T-helper 17 cell (primary cell): ENCODE results near the gene GPR39. TPM values are rescaled to one million over a fixed set of nuclear protein-coding genes. Genes with fewer than 3 reads are reported as not detected.

Experiments
- ATAC-seq: fragments of 150-1000 bp; cut with Tn5 transposase; 2 replicates; pipeline ENCODE4 v1.10.0; 2021; ENCODE audit warnings: mild to moderate bottlenecking, moderate library complexity
- DNase-seq, 3 donors: peaks; one replicate each; pipeline versions ENCODE4 v3.0.0 to v3.0.0-alpha.2; 2020 to 2021
- H3K9me3 ChIP-seq: one replicate; pipeline ENCODE4 v1.7.0; 2013; ENCODE audit warnings: low read length, mild to moderate bottlenecking; ENCODE audit not compliant: control insufficient read depth, poor library complexity, severe bottlenecking
- H3K27ac Mint-ChIP-seq: one replicate; pipeline ENCODE4 v1.8.0; 2022; ENCODE audit warnings: mild to moderate bottlenecking, moderate library complexity, mixed read lengths
- H3K27me3 Mint-ChIP-seq: one replicate; pipeline ENCODE4 v1.8.0; 2022; ENCODE audit warnings: mixed read lengths
- H3K36me3 Mint-ChIP-seq: one replicate; pipeline ENCODE4 v1.8.0; 2022; ENCODE audit warnings: low read depth, mixed read lengths
- H3K4me1 Mint-ChIP-seq: one replicate; pipeline ENCODE4 v1.8.0; 2022; ENCODE audit warnings: mild to moderate bottlenecking, mixed read lengths
- H3K4me3 Mint-ChIP-seq: one replicate; pipeline ENCODE4 v1.8.0; 2022; ENCODE audit warnings: mild to moderate bottlenecking, moderate library complexity, mixed read lengths
- total RNA-seq, 4 donors: library from RNA in 2 of 4; stranded (reverse) in 2 of 4; gene quantifications; one replicate each; pipeline ENCODE4 v1.2.3 and lab custom pipeline; 2022 to 2026

The GPR39 gene
- total RNA-seq, 2 donors from 2014 or later: 0.10 TPM; not detected in 1

GRCh38 chr2:132645722-132646539, 229.3 kb downstream of the GPR39 start:
- ATAC-seq (no peak), DNase-seq (no peak)
- no peak overlapping the region for H3K27ac Mint-ChIP-seq
- no peaks in the 10 kb centered on the region for H3K4me1 Mint-ChIP-seq
- H3K9me3 ChIP-seq: peaks cover 1% of the 10 kb centered on the region
- H3K4me3 Mint-ChIP-seq: no peak overlapping the region
- peaks cover 20% of the 10 kb centered on the region for H3K27me3 Mint-ChIP-seq
- no peaks in the 10 kb centered on the region for H3K36me3 Mint-ChIP-seq

- no peaks in the 10 kb centered on the region for H3K36me3 Mint-ChIP-seq
- no peak for ATAC-seq
- DNase-seq: no peak
Measured at GRCh38 chr2:132646540-132647108, 230.0 kb downstream of the GPR39 start.

GRCh38 chr2:132651115-132652045, 234.8 kb downstream of the GPR39 start:
- ATAC-seq (no peak), DNase-seq (no peak)
- no peak overlapping the region for H3K4me3 Mint-ChIP-seq
- H3K27ac Mint-ChIP-seq: no peak overlapping the region
- no peaks in the 10 kb centered on the region for H3K9me3 ChIP-seq
- H3K4me1 Mint-ChIP-seq: no peaks in the 10 kb centered on the region
- no peaks in the 10 kb centered on the region for H3K36me3 Mint-ChIP-seq
- H3K27me3 Mint-ChIP-seq: peaks cover 14% of the 10 kb centered on the region

More at GRCh38 chr2:132646540-132647108, 230.0 kb downstream of the GPR39 start:
- no peak overlapping the region for H3K27ac Mint-ChIP-seq
- no peak overlapping the region for H3K4me3 Mint-ChIP-seq
- H3K9me3 ChIP-seq: no peaks in the 10 kb centered on the region
- peaks cover 20% of the 10 kb centered on the region for H3K27me3 Mint-ChIP-seq
- H3K4me1 Mint-ChIP-seq: no peaks in the 10 kb centered on the region

DNA sequence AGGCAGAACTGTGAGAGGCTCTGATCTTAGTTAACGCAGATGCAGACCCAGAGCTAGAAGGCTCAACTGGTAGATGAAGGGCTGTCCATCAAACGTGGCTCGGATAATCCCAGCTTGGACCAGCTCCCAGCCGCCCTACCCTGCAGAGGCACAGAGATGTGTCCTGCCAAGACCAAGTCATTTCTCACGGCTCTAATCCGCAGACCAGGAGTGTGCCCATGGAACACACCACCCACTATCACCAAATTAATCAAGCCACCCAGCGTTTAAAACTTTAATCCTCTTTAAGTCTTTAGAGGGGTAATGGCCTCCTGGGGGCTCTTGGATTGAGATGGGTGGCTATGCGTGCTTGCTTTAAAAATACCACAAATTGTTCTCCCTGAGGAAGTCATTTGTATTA, 235.9 kb downstream of the GPR39 start:
- no peak for ATAC-seq
- DNase-seq: no peak
- H3K4me3 Mint-ChIP-seq: no peak overlapping the region
- H3K9me3 ChIP-seq: no peaks in the 10 kb centered on the region
- H3K4me1 Mint-ChIP-seq: no peaks in the 10 kb centered on the region
- H3K36me3 Mint-ChIP-seq: no peaks in the 10 kb centered on the region
- no peak overlapping the region for H3K27ac Mint-ChIP-seq
- H3K27me3 Mint-ChIP-seq: peaks cover 8% of the 10 kb centered on the region

- Mint-ChIP-seq H3K27ac (no peak overlapping the region), H3K27me3 (no peaks in the 10 kb centered on the region), H3K4me1 (no peaks in the 10 kb centered on the region)
Measured at GRCh38 chr2:132654335-132654734, 237.7 kb downstream of the GPR39 start.

DNA sequence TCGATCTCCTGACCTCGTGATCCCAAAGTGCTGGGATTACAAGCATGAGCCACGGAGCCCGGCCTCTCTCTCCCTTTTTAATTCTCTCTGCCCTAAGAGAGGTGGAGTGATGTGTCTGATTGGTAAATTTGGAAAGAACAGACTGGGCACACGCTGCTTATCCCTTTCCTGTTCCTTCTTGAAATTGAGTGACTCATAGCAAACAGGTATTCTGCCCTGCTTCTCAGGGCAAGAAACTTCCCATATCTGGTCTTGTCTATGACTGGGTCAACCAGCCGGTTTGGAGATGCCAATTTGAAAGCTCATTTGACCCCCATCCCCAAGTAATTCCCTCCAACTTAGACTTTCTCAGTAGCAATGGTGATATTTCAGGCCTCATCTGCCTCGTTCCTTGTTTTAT, 238.4 kb downstream of the GPR39 start:
- no peaks in the 10 kb centered on the region for H3K4me1 Mint-ChIP-seq
- no peaks in the 10 kb centered on the region for H3K9me3 ChIP-seq
- no peaks in the 10 kb centered on the region for H3K27me3 Mint-ChIP-seq
- H3K4me3 Mint-ChIP-seq: no peak overlapping the region
- H3K36me3 Mint-ChIP-seq: no peaks in the 10 kb centered on the region
- no peak overlapping the region for H3K27ac Mint-ChIP-seq
- DNase-seq (no peak), ATAC-seq (no peak)

More at GRCh38 chr2:132654335-132654734, 237.7 kb downstream of the GPR39 start:
- no peak for DNase-seq
- Mint-ChIP-seq H3K4me3 (no peak overlapping the region), H3K36me3 (no peaks in the 10 kb centered on the region)
- no peaks in the 10 kb centered on the region for H3K9me3 ChIP-seq
- no peak for ATAC-seq

GRCh38 chr2:132656266-132656975, 239.8 kb downstream of the GPR39 start:
- DNase-seq (no peak), ATAC-seq (no peak)
- H3K9me3 ChIP-seq: no peaks in the 10 kb centered on the region
- no peak overlapping the region for H3K27ac Mint-ChIP-seq
- no peak overlapping the region for H3K4me3 Mint-ChIP-seq
- H3K27me3 Mint-ChIP-seq: no peaks in the 10 kb centered on the region
- H3K4me1 Mint-ChIP-seq: no peaks in the 10 kb centered on the region
- no peaks in the 10 kb centered on the region for H3K36me3 Mint-ChIP-seq

DNA sequence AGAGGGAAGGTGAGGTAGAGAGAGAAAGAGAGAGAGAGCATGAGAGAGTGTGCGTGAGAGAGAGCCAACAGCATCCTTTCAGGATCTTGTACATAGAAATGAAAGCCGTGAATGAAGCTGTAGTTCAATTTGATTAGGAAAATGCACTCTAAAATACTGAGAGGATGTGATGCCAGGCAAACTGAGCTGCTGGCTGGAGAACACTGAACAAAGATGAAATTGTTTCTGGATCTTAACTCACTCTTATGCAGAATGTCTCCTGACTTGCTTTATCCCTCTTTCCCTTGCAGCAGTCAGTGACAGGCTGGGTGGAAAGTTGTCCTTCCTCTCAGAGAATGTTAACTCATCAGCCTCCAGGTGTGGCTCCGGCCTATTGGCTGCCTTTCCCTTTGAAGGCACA, 242.7 kb downstream of the GPR39 start:
- no peak overlapping the region for H3K27ac Mint-ChIP-seq
- H3K9me3 ChIP-seq: no peaks in the 10 kb centered on the region
- DNase-seq (no peak), ATAC-seq (no peak)
- no peak overlapping the region for H3K4me3 Mint-ChIP-seq
- H3K36me3 Mint-ChIP-seq: no peaks in the 10 kb centered on the region
- H3K4me1 Mint-ChIP-seq: no peaks in the 10 kb centered on the region
- H3K27me3 Mint-ChIP-seq: no peaks in the 10 kb centered on the region

DNA sequence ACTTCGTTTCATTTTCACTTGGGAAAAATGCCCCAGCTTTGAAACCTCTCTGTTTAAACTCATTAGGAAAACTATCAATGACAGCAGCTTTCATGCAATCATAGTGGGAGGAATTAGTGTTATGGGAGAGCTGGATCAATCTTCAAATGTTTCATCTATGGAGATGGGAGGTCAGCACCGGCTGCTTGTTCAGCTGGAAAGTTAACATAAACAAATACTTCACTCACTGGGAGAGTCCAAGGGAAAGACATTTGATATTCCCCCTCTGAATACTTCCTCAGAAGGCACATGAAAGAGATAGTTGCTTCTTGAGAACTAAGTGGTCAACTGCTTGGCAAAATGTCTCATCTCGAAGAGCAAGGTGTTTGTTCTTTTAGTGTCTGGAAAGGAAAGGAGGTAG, 246.1 kb downstream of the GPR39 start:
- Mint-ChIP-seq H3K27me3 (peaks cover 15% of the 10 kb centered on the region), H3K36me3 (no peaks in the 10 kb centered on the region), H3K4me3 (no peak overlapping the region), H3K27ac (no peak overlapping the region), H3K4me1 (no peaks in the 10 kb centered on the region)
- ATAC-seq (no peak), DNase-seq (no peak)
- no peaks in the 10 kb centered on the region for H3K9me3 ChIP-seq

DNA sequence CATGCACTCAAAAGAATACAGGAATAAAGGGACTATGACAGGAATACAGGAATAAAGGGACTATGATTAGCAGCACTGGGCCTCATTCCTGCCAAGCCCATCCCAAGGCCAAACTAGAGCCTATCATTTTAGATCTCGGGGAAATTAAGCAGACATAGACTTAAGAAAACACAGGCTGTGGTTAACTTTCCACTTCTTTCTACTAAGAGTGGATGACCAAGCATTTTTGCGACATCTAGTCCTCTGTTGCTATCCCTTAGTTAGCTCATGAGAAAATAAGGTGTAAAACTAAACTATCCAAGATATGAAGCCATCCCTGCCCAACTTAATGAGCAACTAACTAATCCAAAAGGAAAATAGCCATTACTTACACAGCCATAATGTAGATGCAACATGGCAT, 247.5 kb downstream of the GPR39 start:
- H3K27me3 Mint-ChIP-seq: peaks cover 25% of the 10 kb centered on the region
- H3K9me3 ChIP-seq: no peaks in the 10 kb centered on the region
- no peaks in the 10 kb centered on the region for H3K36me3 Mint-ChIP-seq
- no peaks in the 10 kb centered on the region for H3K4me1 Mint-ChIP-seq
- DNase-seq (no peak), ATAC-seq (no peak)
- H3K4me3 Mint-ChIP-seq: no peak overlapping the region
- H3K27ac Mint-ChIP-seq: no peak overlapping the region

DNA sequence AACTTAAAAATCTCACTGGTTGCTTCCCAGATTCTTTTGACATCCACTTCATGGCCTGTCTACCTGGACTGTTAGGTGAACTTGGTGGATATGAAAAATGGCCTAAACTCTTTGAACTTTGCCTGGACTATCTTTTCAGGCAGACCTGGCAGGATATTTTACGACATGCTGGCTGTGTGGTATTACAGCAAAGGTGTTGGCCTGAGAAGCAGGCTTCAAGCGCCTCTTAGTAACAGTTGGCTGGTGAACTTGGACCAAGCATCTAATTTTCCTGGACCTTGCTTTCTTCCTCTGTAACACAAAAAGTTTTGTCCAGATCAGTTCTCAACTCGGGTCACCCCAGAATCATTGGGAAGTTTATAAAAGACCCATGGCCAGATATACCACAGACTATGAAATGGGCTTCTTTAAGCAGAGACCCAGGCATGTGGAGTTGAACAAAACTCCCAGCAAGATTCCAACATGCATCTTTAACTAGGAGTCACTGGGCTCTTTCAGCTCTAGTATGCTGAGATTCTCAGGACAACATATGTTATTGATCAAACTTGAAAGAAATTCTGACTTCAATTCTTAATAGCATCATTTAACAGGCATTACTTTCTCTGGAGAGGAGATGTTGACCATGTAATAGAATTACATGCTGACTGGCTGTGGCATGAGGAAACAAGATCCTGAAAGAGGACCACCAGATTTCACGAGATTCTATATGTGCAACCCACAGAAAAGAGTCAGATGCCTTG, 249.0 kb downstream of the GPR39 start:
- no peak overlapping the region for H3K27ac Mint-ChIP-seq
- H3K27me3 Mint-ChIP-seq: peaks cover 25% of the 10 kb centered on the region
- H3K9me3 ChIP-seq: no peaks in the 10 kb centered on the region
- H3K36me3 Mint-ChIP-seq: no peaks in the 10 kb centered on the region
- no peak for ATAC-seq
- no peak for DNase-seq
- H3K4me3 Mint-ChIP-seq: no peak overlapping the region
- H3K4me1 Mint-ChIP-seq: no peaks in the 10 kb centered on the region

DNA sequence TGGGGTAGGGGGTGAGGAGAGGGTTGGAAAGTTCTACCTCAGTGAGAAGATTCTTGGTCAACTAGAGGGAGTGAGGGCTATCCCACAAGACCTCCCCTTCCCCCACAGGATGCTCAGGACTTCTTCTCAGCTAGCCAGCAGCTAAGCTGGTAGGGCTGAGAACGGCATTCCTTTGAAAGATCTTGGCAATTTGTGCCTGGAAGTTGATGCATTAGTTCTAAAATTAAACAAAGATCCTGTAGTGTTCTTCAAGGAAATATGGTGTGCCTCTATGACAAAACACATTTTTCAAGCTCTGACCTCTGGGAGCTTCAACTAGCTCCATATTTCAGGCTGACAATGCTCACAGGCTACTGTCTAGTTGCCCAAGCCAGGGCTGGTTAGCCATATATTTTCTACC, 251.1 kb downstream of the GPR39 start:
- H3K4me3 Mint-ChIP-seq: no peak overlapping the region
- H3K4me1 Mint-ChIP-seq: peaks cover 2% of the 10 kb centered on the region
- no peaks in the 10 kb centered on the region for H3K9me3 ChIP-seq
- H3K36me3 Mint-ChIP-seq: no peaks in the 10 kb centered on the region
- ATAC-seq (no peak), DNase-seq (no peak)
- H3K27me3 Mint-ChIP-seq: peaks cover 35% of the 10 kb centered on the region
- H3K27ac Mint-ChIP-seq: no peak overlapping the region
